Endothelial cell (in vitro differentiated cells): ENCODE data around the gene MLKL. TPM values are rescaled to one million over a fixed set of nuclear protein-coding genes. Genes with fewer than 3 reads are reported as not detected.

Source experiments
- DNase-seq: peaks from one replicate; pipeline ENCODE4 v3.0.0; 2021; ENCODE audit warnings: low spot score
- H3K27ac Mint-ChIP-seq: one replicate; pipeline ENCODE4 v1.8.0; 2021; ENCODE audit warnings: mixed read lengths, inconsistent platforms; ENCODE audit not compliant: unreplicated experiment
- H3K27me3 Mint-ChIP-seq: one replicate; pipeline ENCODE4 v1.8.0; 2021; ENCODE audit warnings: mild to moderate bottlenecking, moderate library complexity, mixed read lengths, inconsistent platforms; ENCODE audit not compliant: unreplicated experiment
- H3K36me3 Mint-ChIP-seq: one replicate; pipeline ENCODE4 v1.8.0; 2021; ENCODE audit warnings: mild to moderate bottlenecking, low read depth, mixed read lengths, inconsistent platforms; ENCODE audit not compliant: unreplicated experiment
- H3K4me1 Mint-ChIP-seq: one replicate; pipeline ENCODE4 v1.8.0; 2021; ENCODE audit warnings: mild to moderate bottlenecking, mixed read lengths, inconsistent platforms; ENCODE audit not compliant: unreplicated experiment
- H3K4me3 Mint-ChIP-seq: one replicate; pipeline ENCODE4 v1.8.0; 2021; ENCODE audit warnings: mild to moderate bottlenecking, mixed read lengths, inconsistent platforms; ENCODE audit not compliant: unreplicated experiment
- H3K9me3 Mint-ChIP-seq: one replicate; pipeline ENCODE4 v1.8.0; 2021; ENCODE audit warnings: mixed read lengths, inconsistent platforms; ENCODE audit not compliant: unreplicated experiment
- CTCF ChIP-seq: fragments of 200-600 bp; sonication (generic); IDR thresholded peaks from one replicate; pipeline ENCODE4 v1.5.0; 2021; ENCODE audit warnings: antibody characterized with exemption; ENCODE audit not compliant: unreplicated experiment
- total RNA-seq: library from RNA; stranded (reverse); fragmentation: NEBNext Ultra II Directional; extraction: Animal tissue kit (Norgen Biotek cat#: 25700); gene quantifications from one replicate; pipeline ENCODE4 v1.2.1, GENCODE V29; 2021; ENCODE audit not compliant: unreplicated experiment

MLKL gene
- total RNA-seq, 1 donor from 2014 or later = 12.3 TPM

- H3K27me3 Mint-ChIP-seq = peaks cover 2% of the 10 kb centered on the region
- no peak overlapping the region for H3K4me3 Mint-ChIP-seq
- DNase-seq = no peak
- no peak overlapping the region for H3K27ac Mint-ChIP-seq
- no peak for TF ChIP-seq CTCF
- H3K9me3 Mint-ChIP-seq = no peaks in the 10 kb centered on the region
- H3K36me3 Mint-ChIP-seq = no peaks in the 10 kb centered on the region
- no peaks in the 10 kb centered on the region for H3K4me1 Mint-ChIP-seq
Measured at GRCh38 chr16:74745926-74746325, 45.3 kb upstream of the MLKL start.

- no peaks in the 10 kb centered on the region for H3K4me1 Mint-ChIP-seq
- no peak overlapping the region for H3K4me3 Mint-ChIP-seq
- no peak for DNase-seq
- H3K36me3 Mint-ChIP-seq = no peaks in the 10 kb centered on the region
- H3K27me3 Mint-ChIP-seq = peaks cover 2% of the 10 kb centered on the region
- H3K9me3 Mint-ChIP-seq = no peaks in the 10 kb centered on the region
- no peak for TF ChIP-seq CTCF
- H3K27ac Mint-ChIP-seq = no peak overlapping the region
Measured at GRCh38 chr16:74745109-74745615, 44.5 kb upstream of the MLKL start.

GRCh38 chr16:74744566-74744965, 43.9 kb upstream of the MLKL start:
- Mint-ChIP-seq H3K9me3 (no peaks in the 10 kb centered on the region), H3K27me3 (peaks cover 2% of the 10 kb centered on the region), H3K4me3 (no peak overlapping the region), H3K27ac (no peak overlapping the region), H3K36me3 (no peaks in the 10 kb centered on the region), H3K4me1 (no peaks in the 10 kb centered on the region)
- TF ChIP-seq CTCF = no peak
- no peak for DNase-seq

GRCh38 chr16:74743668-74744299, 43.1 kb upstream of the MLKL start:
- peaks cover 2% of the 10 kb centered on the region for H3K27me3 Mint-ChIP-seq
- no peak overlapping the region for H3K4me3 Mint-ChIP-seq
- TF ChIP-seq CTCF = no peak
- no peaks in the 10 kb centered on the region for H3K9me3 Mint-ChIP-seq
- H3K4me1 Mint-ChIP-seq = no peaks in the 10 kb centered on the region
- no peak overlapping the region for H3K27ac Mint-ChIP-seq
- DNase-seq = no peak
- H3K36me3 Mint-ChIP-seq = no peaks in the 10 kb centered on the region

- Mint-ChIP-seq H3K27me3 (peaks cover under 1% of the 10 kb centered on the region), H3K9me3 (no peaks in the 10 kb centered on the region), H3K36me3 (no peaks in the 10 kb centered on the region), H3K4me3 (no peak overlapping the region), H3K27ac (no peak overlapping the region), H3K4me1 (no peaks in the 10 kb centered on the region)
- TF ChIP-seq CTCF = no peak
- DNase-seq = no peak
Measured at GRCh38 chr16:74743045-74743667, 42.5 kb upstream of the MLKL start.
